MM.1S (cell line): Measurements from ENCODE around the gene CREB5.
A peak's percentile ranks its signal among the peaks of the same experiment; 100 is the strongest.

Experiments
- DNase-seq: peaks from one replicate; pipeline ENCODE4 v3.0.0-alpha.2; 2015
- H2AFZ ChIP-seq: fragments of 300-600 bp; sonication (generic); 2 replicates; pipeline ENCODE4 v1.6.0; 2016; ENCODE audit warnings: antibody characterized with exemption, low read length
- H3F3A ChIP-seq: fragments of 300-600 bp; sonication (generic); 2 replicates; pipeline ENCODE4 v1.6.1; 2016; ENCODE audit warnings: mild to moderate bottlenecking, antibody characterized with exemption, low read length, moderate library complexity, mixed read lengths; ENCODE audit not compliant: insufficient read depth
- H3K27ac ChIP-seq: fragments of 300-600 bp; sonication (generic); 2 replicates; pipeline ENCODE4 v1.5.1; 2016; ENCODE audit warnings: mild to moderate bottlenecking, low read length
- H3K27me3 ChIP-seq: fragments of 300-600 bp; sonication (generic); replicated peaks from 2 replicates; pipeline ENCODE4 v1.6.0; 2016; ENCODE audit warnings: low read length; ENCODE audit not compliant: insufficient read depth
- H3K36me3 ChIP-seq: fragments of 300-600 bp; sonication (generic); replicated peaks from 2 replicates; pipeline ENCODE4 v1.6.1; 2016; ENCODE audit warnings: mild to moderate bottlenecking, low read length, mixed read lengths; ENCODE audit not compliant: insufficient read depth
- H3K4me1 ChIP-seq: fragments of 300-600 bp; sonication (generic); 2 replicates; pipeline ENCODE4 v1.6.1; 2016; ENCODE audit warnings: low read length, mixed read lengths
- H3K4me2 ChIP-seq: fragments of 300-600 bp; sonication (generic); 2 replicates; pipeline ENCODE4 v1.6.0; 2016; ENCODE audit warnings: low read depth, low read length
- H3K4me3 ChIP-seq: fragments of 300-600 bp; sonication (generic); 2 replicates; pipeline ENCODE4 v1.5.1; 2016; ENCODE audit warnings: low read length, mixed read lengths
- H3K79me2 ChIP-seq: fragments of 300-600 bp; sonication (generic); 2 replicates; pipeline ENCODE4 v1.6.1; 2016; ENCODE audit warnings: mixed run types, low read length, mixed read lengths
- H3K9ac ChIP-seq: fragments of 300-600 bp; sonication (generic); 2 replicates; pipeline ENCODE4 v1.6.1; 2016; ENCODE audit warnings: low read length, mixed read lengths
- H3K9me2 ChIP-seq: fragments of 300-600 bp; sonication (generic); replicated peaks from 2 replicates; pipeline ENCODE4 v1.6.1; 2016; ENCODE audit warnings: mild to moderate bottlenecking, low read length, mixed read lengths; ENCODE audit not compliant: insufficient read depth
- H3K9me3 ChIP-seq: fragments of 300-600 bp; sonication (generic); replicated peaks from 2 replicates; pipeline ENCODE4 v1.6.1; 2016; ENCODE audit warnings: mild to moderate bottlenecking, low read length, mixed read lengths; ENCODE audit not compliant: insufficient read depth
- H4K20me1 ChIP-seq: fragments of 300-600 bp; sonication (generic); 2 replicates; pipeline ENCODE4 v1.6.1; 2016; ENCODE audit warnings: mild to moderate bottlenecking, low read length, moderate library complexity, mixed read lengths; ENCODE audit not compliant: insufficient read depth
- CTCF ChIP-seq: fragments of 300-600 bp; sonication (generic); IDR thresholded peaks from 2 replicates; pipeline ENCODE4 v1.5.1; 2016; ENCODE audit warnings: antibody characterized with exemption, low read length, mixed read lengths
- EZH2 ChIP-seq: fragments of 300-600 bp; sonication (generic); optimal IDR thresholded peaks from 2 replicates; pipeline ENCODE3; 2017; ENCODE audit warnings: low read depth, mild to moderate bottlenecking, antibody characterized with exemption, low read length, mixed read lengths
- EZH2phosphoT487 ChIP-seq: fragments of 300-600 bp; sonication (generic); IDR thresholded peaks from 2 replicates; pipeline ENCODE4 v1.6.1; 2018; ENCODE audit warnings: antibody characterized with exemption, low read length

Gene CREB5

GRCh38 chr7:28697913-28698563 is 285.7 kb downstream of the CREB5 start:
- TF ChIP-seq EZH2 (no peak), CTCF (no peak), EZH2phosphoT487 (no peak)
- H2AFZ ChIP-seq = no peak overlapping the region
- H3K9me3 ChIP-seq = no peaks in the 10 kb centered on the region
- no peaks in the 10 kb centered on the region; the same call in 1 of the 2 replicates for H3K9me2 ChIP-seq
- no peaks in the 10 kb centered on the region for H3K36me3 ChIP-seq
- peaks cover 8% of the 10 kb centered on the region; the same call in 1 of the 2 replicates for H3K4me1 ChIP-seq
- peaks cover 9% of the 10 kb centered on the region for H3F3A ChIP-seq
- H3K4me2 ChIP-seq = no peak overlapping the region
- no peak overlapping the region for H3K4me3 ChIP-seq
- H3K9ac ChIP-seq = no peak overlapping the region
- no peaks in the 10 kb centered on the region for H4K20me1 ChIP-seq
- no peak overlapping the region for H3K27ac ChIP-seq
- no peaks in the 10 kb centered on the region for H3K27me3 ChIP-seq
- no peaks in the 10 kb centered on the region for H3K79me2 ChIP-seq
- no peak for DNase-seq

GRCh38 chr7:28698840-28699239 is 286.5 kb downstream of the CREB5 start:
- H3F3A ChIP-seq = peaks cover 9% of the 10 kb centered on the region
- H3K9ac ChIP-seq = no peak overlapping the region
- no peaks in the 10 kb centered on the region for H3K36me3 ChIP-seq
- H3K4me2 ChIP-seq = peak overlapping the region; percentile 52; the same call in 1 of the 2 replicates
- H3K4me3 ChIP-seq = peak overlapping the region; percentile 23
- H3K27me3 ChIP-seq = no peaks in the 10 kb centered on the region
- H3K9me3 ChIP-seq = no peaks in the 10 kb centered on the region
- no peak overlapping the region for H2AFZ ChIP-seq
- TF ChIP-seq EZH2 = no peak
- TF ChIP-seq CTCF = no peak
- no peak for TF ChIP-seq EZH2phosphoT487
- peaks cover 8% of the 10 kb centered on the region; the same call in 1 of the 2 replicates for H3K4me1 ChIP-seq
- no peaks in the 10 kb centered on the region; the same call in 1 of the 2 replicates for H3K9me2 ChIP-seq
- H3K27ac ChIP-seq = no peak overlapping the region
- H4K20me1 ChIP-seq = no peaks in the 10 kb centered on the region
- no peaks in the 10 kb centered on the region for H3K79me2 ChIP-seq
- peak; percentile 35 for DNase-seq

- Histone ChIP-seq H3F3A (peaks cover 9% of the 10 kb centered on the region), H3K79me2 (no peaks in the 10 kb centered on the region), H3K9me2 (no peaks in the 10 kb centered on the region; the same call in 1 of the 2 replicates), H3K4me2 (no peak overlapping the region), H4K20me1 (no peaks in the 10 kb centered on the region), H3K27ac (no peak overlapping the region), H3K27me3 (no peaks in the 10 kb centered on the region), H3K9me3 (no peaks in the 10 kb centered on the region), H3K9ac (no peak overlapping the region), H3K4me3 (no peak overlapping the region), H3K4me1 (peaks cover 8% of the 10 kb centered on the region; the same call in 1 of the 2 replicates), H3K36me3 (no peaks in the 10 kb centered on the region), H2AFZ (no peak overlapping the region)
- TF ChIP-seq CTCF (no peak), EZH2phosphoT487 (no peak), EZH2 (no peak)
- no peak for DNase-seq
Observed at GRCh38 chr7:28700096-28700495, 287.8 kb downstream of the CREB5 start.
